HG03039 (cell line): Measurements from ENCODE around the gene MACROH2A1.

Source experiments
- ATAC-seq: cut with Tn5 transposase; IDR thresholded peaks from one replicate; pipeline ENCODE4 v1.9.1; 2021; ENCODE audit warnings: mild to moderate bottlenecking, moderate library complexity; ENCODE audit not compliant: unreplicated experiment

MACROH2A1 gene

DNA sequence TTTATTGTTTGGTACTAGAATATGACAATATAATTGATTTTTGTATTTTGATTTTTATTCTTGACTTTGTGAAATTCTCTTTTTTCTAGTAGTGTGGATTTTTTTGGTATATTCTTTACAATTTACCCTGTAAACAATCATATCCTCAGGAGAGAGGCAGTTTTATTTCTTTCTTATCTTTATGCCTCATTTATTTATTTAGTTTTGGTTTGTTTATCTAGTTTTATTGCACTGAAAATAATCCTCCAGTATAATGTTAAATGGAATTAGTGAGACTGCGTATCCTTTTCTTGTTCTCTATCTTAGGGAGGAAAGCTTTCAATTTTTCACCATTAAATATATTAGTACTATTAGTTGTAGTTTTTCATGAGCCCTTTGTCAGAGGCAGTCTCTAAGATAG, 109.4 kb downstream of the MACROH2A1 start:
- ATAC-seq, result no peak

- ATAC-seq, result no peak
Measured at GRCh38 chr5:135287551-135287950, 111.5 kb downstream of the MACROH2A1 start.
